Measurements from ENCODE around the gene G3BP1. TPM values are rescaled to one million over a fixed set of nuclear protein-coding genes. Genes with fewer than 3 reads are reported as not detected.
"Not testable (repeated sequence)": the region's sequence is repeated elsewhere in the genome, so short reads cannot be mapped to it uniquely, and the experiment has no call there.

G3BP1 gene
- total RNA-seq, 1 experiment from 2014 or later = 307 TPM

DNA sequence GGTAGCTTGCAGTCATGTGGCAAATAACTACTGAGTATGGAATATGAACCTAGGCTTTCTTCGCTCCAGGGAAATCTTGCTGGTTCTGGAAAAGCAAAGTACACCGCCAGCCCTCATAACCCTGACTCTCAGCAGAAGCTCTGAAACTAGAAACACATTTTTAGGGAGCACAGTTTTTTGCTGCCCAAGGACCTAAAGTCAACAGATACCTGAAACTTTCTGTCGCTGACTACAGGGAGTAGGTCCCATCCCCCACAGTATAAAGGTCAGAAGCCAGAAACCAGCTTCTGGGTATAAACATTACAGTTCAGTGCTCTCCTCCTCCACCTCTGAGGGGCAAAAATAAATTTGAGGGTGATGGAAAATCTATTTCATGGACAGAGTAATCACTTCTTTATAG lies 16.4 kb upstream of the G3BP1 start:
- no peak for DNase-seq (ENCODE audit: low read depth)

DNA sequence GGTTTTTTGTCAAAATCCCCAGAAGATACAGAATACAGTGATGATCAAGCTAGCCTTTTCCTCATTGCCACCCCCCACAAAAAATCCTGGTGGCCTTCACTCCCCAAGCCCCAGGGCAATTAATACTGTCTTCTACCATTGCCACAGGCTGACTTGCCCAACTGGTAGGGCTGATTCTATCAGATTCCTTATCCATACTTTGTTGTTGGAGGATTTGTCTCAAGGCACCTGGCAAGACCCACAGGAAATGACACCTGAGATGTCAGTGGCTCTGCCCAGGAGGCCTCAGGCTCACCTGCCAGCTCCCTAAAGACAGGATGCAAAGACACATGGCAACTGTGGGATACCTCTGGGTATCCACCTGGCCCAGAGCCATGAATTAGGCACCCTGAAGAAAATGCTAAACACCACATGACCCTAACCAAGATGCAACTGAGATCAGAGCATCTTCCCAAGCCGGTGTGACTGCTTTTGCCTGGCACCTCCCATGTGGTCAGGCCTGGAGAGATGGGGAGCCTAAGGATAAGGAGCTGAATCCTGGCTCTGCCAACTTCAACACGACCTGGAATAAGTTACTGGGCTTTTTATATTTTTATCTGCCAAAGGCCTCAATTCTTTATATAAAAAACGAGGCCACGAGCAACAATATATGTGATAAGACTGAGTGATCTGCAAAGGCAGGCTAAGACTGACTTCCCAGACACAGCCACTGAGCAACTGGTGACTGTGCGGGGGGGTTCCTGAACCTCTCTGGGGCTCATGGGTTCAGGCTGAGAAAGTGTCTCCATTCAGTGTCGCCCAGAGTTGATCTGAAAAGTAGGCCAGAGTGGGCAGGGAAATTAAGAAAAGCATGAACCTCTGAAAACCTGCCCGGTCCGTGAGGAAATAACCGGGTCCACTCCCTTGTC lies 14.3 kb upstream of the G3BP1 start:
- no peak for DNase-seq (ENCODE audit: low read depth)

GRCh38 chr5:151758141-151758429 lies 13.7 kb upstream of the G3BP1 start:
- peak; percentile 26 for DNase-seq (ENCODE audit: low read depth)

- DNase-seq (ENCODE audit: low read depth) = peak; percentile 96
Observed at GRCh38 chr5:151758430-151759241, 13.1 kb upstream of the G3BP1 start, which contains the start of gene ATOX1. Gene ATOX1 (minus strand): TSS chr5:151758631. CDS start chr5:151758551, 80 bp downstream.

- DNase-seq (ENCODE audit: low read depth) = no peak
Observed at GRCh38 chr5:151764801-151765200, 7.0 kb upstream of the G3BP1 start.

- DNase-seq (ENCODE audit: low read depth) = no peak
Observed at GRCh38 chr5:151766975-151767374, 4.8 kb upstream of the G3BP1 start.

DNA sequence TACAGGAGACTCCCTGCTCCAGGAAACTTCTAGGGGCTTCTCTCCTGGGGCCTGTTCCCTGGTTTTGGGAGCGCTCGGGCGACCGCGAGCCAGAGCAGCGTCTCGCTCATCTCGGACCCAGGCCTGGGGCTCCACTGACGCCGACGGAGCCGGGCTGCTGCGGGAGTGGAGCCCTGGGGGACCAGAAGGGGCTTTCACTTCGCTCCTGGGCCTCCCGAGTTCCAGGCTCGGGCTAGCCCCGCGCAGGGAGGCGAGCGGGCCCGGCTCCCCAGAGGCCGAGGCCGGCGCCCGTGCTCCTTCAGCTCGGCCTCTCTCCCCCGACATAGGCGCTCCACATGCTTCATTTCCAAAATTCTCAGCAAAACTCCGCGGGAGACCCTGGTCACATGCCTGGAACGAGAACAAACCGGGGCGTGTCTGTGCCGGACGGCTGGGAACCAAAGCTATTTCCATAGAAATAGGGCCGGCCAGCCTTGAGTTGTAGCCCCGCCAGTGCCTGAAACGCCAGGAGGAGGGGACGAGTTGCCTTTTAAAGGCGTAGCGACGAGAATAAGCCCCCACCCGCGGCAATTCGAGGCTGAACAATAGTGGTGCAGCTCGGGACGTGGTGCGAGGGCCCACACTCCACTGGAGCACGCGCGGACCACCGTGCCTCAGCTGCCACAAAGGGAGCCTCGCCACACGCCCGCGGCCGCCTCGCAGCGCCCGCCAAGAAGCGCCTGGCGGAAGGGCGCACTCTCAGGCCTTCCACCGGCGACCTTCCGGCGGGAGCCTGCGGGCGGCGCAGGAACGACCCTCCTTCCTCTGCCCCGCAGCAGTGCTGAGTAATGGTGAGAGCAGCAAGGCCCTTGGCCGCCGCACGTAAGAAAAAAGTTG lies 1.1 kb upstream of the G3BP1 start:
- peak; percentile 34 for DNase-seq (ENCODE audit: low read depth)

DNA sequence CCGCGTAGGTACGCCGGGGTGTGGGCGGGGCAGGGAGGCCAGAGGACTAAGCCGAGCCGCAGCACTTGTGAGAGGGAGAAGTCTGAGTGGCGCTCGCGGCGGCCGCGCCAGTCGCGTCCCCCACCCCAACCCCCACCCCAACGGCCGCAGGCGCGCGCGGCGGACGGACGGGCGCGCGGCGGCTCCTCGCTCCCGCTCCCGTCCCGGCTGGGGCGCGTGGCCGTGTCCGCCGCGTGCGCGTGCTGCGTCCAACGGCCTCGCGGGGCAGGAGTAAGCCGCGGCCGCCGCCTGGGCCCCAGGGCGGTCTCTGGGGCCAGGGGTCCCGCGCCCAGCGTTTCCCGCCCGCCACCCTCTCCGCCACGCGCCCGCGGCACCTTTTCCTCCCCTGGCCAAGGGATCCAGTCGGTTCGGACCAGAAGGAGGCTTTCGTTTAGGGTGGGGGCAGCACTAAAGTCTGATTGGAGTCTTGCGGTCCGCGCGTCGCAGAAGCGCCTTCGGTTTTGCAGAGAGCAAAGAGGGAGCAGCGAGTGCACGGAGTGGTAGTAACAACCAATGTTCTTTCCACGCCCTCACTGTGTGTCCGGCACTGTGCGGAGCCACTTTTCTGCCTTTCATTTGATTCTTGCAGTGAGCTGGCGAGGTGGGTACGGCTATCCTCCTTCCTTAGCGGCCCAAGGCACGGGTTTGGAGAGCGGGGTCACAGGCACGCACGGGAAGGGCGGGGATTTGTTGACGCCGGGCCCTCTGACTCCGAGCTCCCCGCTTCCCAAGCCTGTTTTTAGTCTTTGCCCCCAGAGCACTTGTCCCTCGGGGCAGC lies 483 bp downstream of the G3BP1 start:
- peak; percentile 44 for DNase-seq (ENCODE audit: low read depth)

DNA sequence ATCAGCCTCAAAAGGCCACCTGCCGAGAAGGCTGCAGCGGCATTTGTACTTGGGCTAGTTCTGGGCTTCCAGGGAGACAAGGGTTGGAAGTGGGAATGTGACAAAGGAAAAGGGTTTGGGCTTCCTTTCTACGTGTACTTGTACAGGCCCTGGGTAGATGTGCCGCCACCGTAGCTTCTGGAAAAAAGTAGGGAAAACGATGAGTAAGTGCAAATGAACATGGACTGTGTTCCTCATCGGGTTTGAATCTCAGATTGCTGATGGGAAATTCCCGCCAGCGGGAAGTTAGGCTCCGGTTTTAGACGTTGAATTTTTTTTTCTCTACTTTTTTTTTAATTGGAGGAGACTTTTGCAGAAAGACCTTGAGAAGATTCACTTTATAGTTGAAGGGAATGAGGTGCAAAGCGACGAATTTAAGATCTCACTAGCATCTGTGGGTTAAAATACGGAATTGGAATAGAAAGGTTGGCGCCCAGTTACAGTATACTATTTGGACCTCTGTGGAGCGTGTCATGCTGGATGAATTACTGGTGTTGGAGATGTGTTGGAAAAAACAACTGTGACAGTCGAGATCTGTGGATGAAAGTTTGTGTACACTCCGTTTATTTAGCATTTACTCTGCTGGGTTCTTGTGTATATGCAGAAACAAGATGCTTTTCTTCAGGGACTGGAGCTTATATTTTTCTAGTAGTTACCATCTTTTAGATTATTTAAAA lies 1.2 kb downstream of the G3BP1 start:
- DNase-seq (ENCODE audit: low read depth) = peak; percentile 61

GRCh38 chr5:151773951-151774350 lies 2.2 kb downstream of the G3BP1 start:
- DNase-seq (ENCODE audit: low read depth) = no peak

- DNase-seq (ENCODE audit: low read depth) = no peak
Observed at GRCh38 chr5:151775025-151775606, 3.4 kb downstream of the G3BP1 start.

- DNase-seq (ENCODE audit: low read depth) = no peak
Observed at GRCh38 chr5:151779531-151780125, 7.9 kb downstream of the G3BP1 start.

- DNase-seq (ENCODE audit: low read depth) = no peak
Observed at GRCh38 chr5:151780348-151780747, 8.6 kb downstream of the G3BP1 start.

DNA sequence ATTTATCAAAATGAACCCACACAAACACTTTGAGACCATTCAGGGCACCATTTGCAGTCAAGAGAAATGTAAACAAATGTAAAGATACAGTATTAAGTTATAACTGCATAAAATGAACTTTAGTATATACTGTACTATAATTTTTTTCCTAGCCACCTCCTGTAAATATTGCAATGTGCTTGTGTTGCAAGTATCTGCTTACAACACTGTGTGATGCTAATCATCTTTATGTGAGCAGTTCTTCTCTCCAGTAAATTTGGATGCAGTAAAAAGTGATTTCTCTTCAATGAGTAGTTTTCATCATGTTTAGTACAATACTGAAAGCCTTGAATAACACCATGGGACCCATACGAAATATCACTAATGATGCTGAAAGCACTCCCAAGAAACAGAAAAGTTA lies 9.4 kb downstream of the G3BP1 start:
- no peak for DNase-seq (ENCODE audit: low read depth)

DNA sequence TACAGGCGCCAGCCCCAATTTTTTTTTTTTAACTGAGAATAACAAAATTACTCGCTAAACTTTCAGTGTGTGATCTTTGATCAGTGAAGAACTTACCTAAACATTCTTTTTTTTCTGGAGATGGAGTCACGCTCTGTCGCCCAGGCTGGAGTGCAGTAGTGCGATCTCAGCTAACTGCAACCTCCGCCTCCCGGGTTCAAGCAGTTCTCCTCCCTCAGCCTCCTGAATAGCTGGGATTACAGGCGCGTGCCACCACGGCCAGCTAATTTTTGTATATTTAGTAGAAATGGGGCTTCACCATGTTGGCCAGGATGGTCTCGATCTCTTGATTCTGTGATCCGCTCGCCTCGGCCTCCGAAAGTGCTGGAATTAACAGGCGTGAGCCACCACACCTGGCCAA lies 11.9 kb downstream of the G3BP1 start:
- DNase-seq (ENCODE audit: low read depth) = not testable (repeated sequence)

- DNase-seq (ENCODE audit: low read depth) = no peak
Observed at GRCh38 chr5:151784141-151784540, 12.4 kb downstream of the G3BP1 start.

DNA sequence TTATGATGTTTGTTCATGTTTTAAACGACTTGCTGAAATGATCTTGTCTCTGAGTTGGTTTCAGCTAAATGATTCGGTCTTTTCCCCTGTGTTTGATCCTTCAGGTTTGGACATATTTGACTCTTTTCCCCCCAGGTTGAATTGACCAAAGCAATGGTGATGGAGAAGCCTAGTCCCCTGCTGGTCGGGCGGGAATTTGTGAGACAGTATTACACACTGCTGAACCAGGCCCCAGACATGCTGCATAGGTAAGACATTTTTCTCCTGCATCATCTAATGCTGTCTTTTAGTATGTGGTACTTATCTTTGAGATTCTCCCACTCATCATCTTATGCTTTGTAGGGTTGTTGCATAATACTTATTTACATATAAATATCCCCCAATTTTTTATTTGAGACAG lies 14.7 kb downstream of the G3BP1 start:
- DNase-seq (ENCODE audit: low read depth) = no peak

DNA sequence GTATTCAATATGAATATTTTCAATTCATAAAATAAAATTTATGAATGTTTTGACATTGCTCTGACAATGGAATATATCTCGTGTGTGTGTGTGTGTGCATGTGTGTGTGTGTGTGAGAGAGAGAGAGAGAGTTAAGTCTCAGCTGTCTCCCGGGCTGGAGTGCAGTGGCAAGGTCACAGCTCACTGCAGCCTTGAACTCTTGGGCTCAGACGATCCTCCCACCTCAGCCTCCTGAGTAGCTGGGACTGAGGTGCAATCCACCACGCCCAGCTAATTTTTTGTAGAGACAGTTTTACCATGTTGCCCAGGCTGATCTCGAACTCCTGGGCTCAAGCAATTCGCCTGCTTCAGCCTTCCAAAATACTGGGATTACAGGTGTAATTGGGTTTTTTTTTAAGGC lies 16.1 kb downstream of the G3BP1 start:
- no peak for DNase-seq (ENCODE audit: low read depth)

GRCh38 chr5:151793358-151793757 lies 21.6 kb downstream of the G3BP1 start:
- no peak for DNase-seq (ENCODE audit: low read depth)

DNA sequence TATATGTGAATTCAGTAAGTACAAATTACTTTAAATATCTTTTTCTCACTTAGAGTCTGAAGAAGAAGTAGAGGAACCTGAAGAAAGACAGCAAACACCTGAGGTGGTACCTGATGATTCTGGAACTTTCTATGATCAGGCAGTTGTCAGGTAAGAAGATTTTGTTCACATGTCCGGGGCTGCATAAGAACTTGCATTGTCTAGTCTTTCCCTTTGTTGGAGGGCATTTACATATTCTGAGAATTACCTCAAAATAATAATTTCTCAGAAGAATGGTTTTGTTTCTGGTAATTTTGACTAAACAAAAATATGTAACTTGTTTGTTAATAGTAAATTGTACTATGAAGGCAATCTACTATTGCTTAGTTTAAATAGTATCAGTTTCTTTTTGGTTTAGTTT lies 23.7 kb downstream of the G3BP1 start:
- DNase-seq (ENCODE audit: low read depth) = no peak

Data from Daoy (cell line).